DMS79 treated with DMSO at 0.1 percent for 48 hours (cell line): Measurements from ENCODE around the gene MAL.
"Not testable (repeated sequence)": the region's sequence is repeated elsewhere in the genome, so short reads cannot be mapped to it uniquely, and the experiment has no call there.

Source experiments
- DNase-seq: peaks from one replicate; lab custom pipeline; 2025; lab: John Stamatoyannopoulos, UW

The MAL gene

DNA sequence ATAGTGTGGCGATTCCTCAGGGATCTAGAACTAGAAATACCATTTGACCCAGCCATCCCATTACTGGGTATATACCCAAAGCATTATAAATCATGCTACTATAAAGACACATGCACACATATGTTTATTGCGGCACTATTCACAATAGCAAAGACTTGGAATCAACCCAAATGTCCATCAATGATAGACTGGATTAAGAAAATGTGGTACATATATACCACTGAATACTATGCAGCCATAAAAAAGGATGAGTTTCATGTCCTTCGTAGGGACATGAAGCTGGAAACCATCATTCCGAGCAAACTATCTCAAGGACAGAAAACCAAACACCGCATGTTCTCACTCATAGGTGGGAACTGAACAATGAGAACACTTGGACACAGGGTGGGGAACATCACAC is 72.8 kb downstream of the MAL start:
- not testable (repeated sequence) for DNase-seq

DNA sequence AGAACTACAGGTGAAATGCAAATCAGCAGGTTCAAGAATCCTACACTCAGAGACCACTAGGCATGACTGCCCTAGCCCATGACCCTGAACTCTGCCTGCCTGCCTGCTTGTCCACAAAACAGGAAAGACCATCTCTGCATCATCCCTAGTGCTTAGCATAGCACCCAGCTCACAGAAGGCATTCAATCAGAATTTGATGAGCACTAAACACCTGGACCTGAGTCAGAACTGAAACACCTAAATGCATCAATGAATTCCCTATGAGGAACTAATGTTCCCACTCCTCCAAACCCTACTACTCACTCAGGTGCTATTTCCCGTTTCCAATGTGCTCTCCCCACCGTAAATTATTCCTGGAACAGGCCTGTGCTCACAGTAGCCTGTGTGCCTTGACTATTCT is 74.4 kb downstream of the MAL start:
- DNase-seq: no peak
